GM19324 (cell line): ENCODE data around the gene UGT2B7.
"Not testable (repeated sequence)": the region's sequence is repeated elsewhere in the genome, so short reads cannot be mapped to it uniquely, and the experiment has no call there.

Source experiments
- ATAC-seq: cut with Tn5 transposase; IDR thresholded peaks from one replicate; pipeline ENCODE4 v1.9.1; 2021; ENCODE audit warnings: mild to moderate bottlenecking, moderate library complexity; ENCODE audit not compliant: unreplicated experiment, low FRiP score

The UGT2B7 gene

GRCh38 chr4:69078852-69079251, 17.4 kb upstream of the UGT2B7 start:
- no peak for ATAC-seq

GRCh38 chr4:69088473-69088872, 7.8 kb upstream of the UGT2B7 start:
- no peak for ATAC-seq

GRCh38 chr4:69089388-69089787, 6.9 kb upstream of the UGT2B7 start:
- no peak for ATAC-seq

- ATAC-seq, result no peak
Measured at GRCh38 chr4:69092190-69092589, 4.1 kb upstream of the UGT2B7 start.

- ATAC-seq, result no peak
Measured at GRCh38 chr4:69092980-69093568, 3.2 kb upstream of the UGT2B7 start.

- ATAC-seq, result no peak
Measured at GRCh38 chr4:69093681-69094080, 2.6 kb upstream of the UGT2B7 start.

- no peak for ATAC-seq
Measured at GRCh38 chr4:69095301-69095731, 958 bp upstream of the UGT2B7 start.

- no peak for ATAC-seq
Measured at GRCh38 chr4:69096810-69097209, 536 bp downstream of the UGT2B7 start.

- no peak for ATAC-seq
Measured at GRCh38 chr4:69098470-69098869, 2.2 kb downstream of the UGT2B7 start.

- no peak for ATAC-seq
Measured at GRCh38 chr4:69099910-69100309, 3.6 kb downstream of the UGT2B7 start.

GRCh38 chr4:69102668-69103067, 6.4 kb downstream of the UGT2B7 start:
- not testable (repeated sequence) for ATAC-seq

GRCh38 chr4:69104719-69105275, 8.5 kb downstream of the UGT2B7 start:
- no peak for ATAC-seq

- not testable (repeated sequence) for ATAC-seq
Measured at GRCh38 chr4:69115151-69115850, 19.0 kb downstream of the UGT2B7 start.

GRCh38 chr4:69115851-69116213, 19.6 kb downstream of the UGT2B7 start:
- no peak for ATAC-seq

- ATAC-seq, result no peak
Measured at GRCh38 chr4:69116645-69117321, 20.5 kb downstream of the UGT2B7 start.

GRCh38 chr4:69120870-69121269, 24.6 kb downstream of the UGT2B7 start:
- no peak for ATAC-seq

GRCh38 chr4:69122476-69122875, 26.2 kb downstream of the UGT2B7 start:
- ATAC-seq, result no peak

- no peak for ATAC-seq
Measured at GRCh38 chr4:69124941-69125340, 28.7 kb downstream of the UGT2B7 start.

GRCh38 chr4:69126024-69126423, 29.8 kb downstream of the UGT2B7 start:
- ATAC-seq, result peak; percentile 59

GRCh38 chr4:69133993-69134392, 37.7 kb downstream of the UGT2B7 start:
- ATAC-seq, result no peak

- ATAC-seq, result no peak
Measured at GRCh38 chr4:69134471-69134870, 38.2 kb downstream of the UGT2B7 start.
